Esophagus (tissue), 2 donors: ENCODE data around the gene ANKS1B. TPM values are rescaled to one million over a fixed set of nuclear protein-coding genes. Genes with fewer than 3 reads are reported as not detected.

Experiments used
- H3K27ac ChIP-seq, 2 donors: one replicate each; pipeline ENCODE4 v1.5.1; 2013; ENCODE audit warnings: low read depth in 2 of 2, mild to moderate bottlenecking in 2 of 2, inconsistent platforms in 1 of 2, low read length in 1 of 2, moderate library complexity in 1 of 2
- H3K27me3 ChIP-seq, 2 donors: one replicate each; pipeline ENCODE4 v1.6.1; 2013; ENCODE audit warnings: low read length in 2 of 2, control low read depth in 1 of 2, mild to moderate bottlenecking in 1 of 2; ENCODE audit not compliant: insufficient read depth in 2 of 2, control insufficient read depth in 1 of 2
- H3K36me3 ChIP-seq, 2 donors: one replicate each; pipeline ENCODE4 v1.6.1; 2013; ENCODE audit warnings: low read length in 1 of 2; ENCODE audit not compliant: control insufficient read depth in 2 of 2, insufficient read depth in 2 of 2
- H3K4me1 ChIP-seq, 2 donors: one replicate each; pipeline ENCODE4 v1.6.1; 2013; ENCODE audit warnings: low read length in 1 of 2; ENCODE audit not compliant: control insufficient read depth in 2 of 2, insufficient read depth in 2 of 2
- H3K4me3 ChIP-seq, 2 donors: one replicate each; pipeline ENCODE4 v1.5.1; 2013; ENCODE audit warnings: low read length in 2 of 2, mild to moderate bottlenecking in 2 of 2, low read depth in 1 of 2, moderate library complexity in 1 of 2
- H3K9me3 ChIP-seq, 2 donors: one replicate each; pipeline ENCODE4 v1.6.1; 2013; ENCODE audit warnings: mild to moderate bottlenecking in 2 of 2, low read depth in 1 of 2, low read length in 1 of 2, moderate library complexity in 1 of 2; ENCODE audit not compliant: control insufficient read depth in 2 of 2, insufficient read depth in 1 of 2
- WGBS, 2 donors: extraction: QIAGEN DNeasy Blood & Tissue Kit; methylation state at CpG; one replicate each; pipeline ENCODE4 v1.1.7; 2013; 5-methylcytosine and 5-hydroxymethylcytosine counted together
- polyA plus RNA-seq, 2 donors: library from polyadenylated mRNA; stranded (reverse); fragments of 200-250 nt; gene quantifications; one replicate each; pipeline ENCODE4 v1.2.3, GENCODE V29; 2013
- donor health status: healthy with polysubstance abuse.
- donor health status: Bipolar disorder and iron deficiency.

Gene ANKS1B
- polyA plus RNA-seq, 2 donors, result 0.85 to 1.0 TPM

DNA sequence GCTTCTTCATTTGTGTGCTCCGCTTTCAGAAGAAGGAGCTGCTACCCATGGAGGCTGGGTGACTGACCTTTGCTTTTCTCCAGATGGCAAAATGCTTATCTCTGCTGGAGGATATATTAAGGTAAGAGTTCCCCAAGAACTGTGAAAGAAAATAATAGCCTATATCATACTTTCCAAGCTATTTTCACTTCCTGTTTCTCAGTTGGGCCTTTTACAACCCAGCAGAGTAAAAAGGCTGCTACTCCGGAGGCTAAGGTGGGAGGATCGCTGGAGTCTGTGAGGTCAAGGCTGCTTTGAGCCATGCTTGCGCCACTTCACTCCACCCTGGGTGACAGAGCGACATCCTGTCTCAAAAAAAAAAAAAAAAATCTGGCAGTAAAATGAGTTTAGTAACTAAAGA lies 1257.5 kb downstream of the ANKS1B start:
- H3K36me3 ChIP-seq, result peaks cover 6 to 12% of the 10 kb centered on the region in 2 donors
- H3K9me3 ChIP-seq, result no peaks in the 10 kb centered on the region
- no peak overlapping the region for H3K27ac ChIP-seq
- H3K4me1 ChIP-seq, result peaks cover 0 to 2% of the 10 kb centered on the region in 2 donors
- WGBS, 2 donors, result 94 to 95% methylated on average over 5 of the region's 5 CpGs
- H3K4me3 ChIP-seq, result no peak overlapping the region
- H3K27me3 ChIP-seq, result no peaks in the 10 kb centered on the region

DNA sequence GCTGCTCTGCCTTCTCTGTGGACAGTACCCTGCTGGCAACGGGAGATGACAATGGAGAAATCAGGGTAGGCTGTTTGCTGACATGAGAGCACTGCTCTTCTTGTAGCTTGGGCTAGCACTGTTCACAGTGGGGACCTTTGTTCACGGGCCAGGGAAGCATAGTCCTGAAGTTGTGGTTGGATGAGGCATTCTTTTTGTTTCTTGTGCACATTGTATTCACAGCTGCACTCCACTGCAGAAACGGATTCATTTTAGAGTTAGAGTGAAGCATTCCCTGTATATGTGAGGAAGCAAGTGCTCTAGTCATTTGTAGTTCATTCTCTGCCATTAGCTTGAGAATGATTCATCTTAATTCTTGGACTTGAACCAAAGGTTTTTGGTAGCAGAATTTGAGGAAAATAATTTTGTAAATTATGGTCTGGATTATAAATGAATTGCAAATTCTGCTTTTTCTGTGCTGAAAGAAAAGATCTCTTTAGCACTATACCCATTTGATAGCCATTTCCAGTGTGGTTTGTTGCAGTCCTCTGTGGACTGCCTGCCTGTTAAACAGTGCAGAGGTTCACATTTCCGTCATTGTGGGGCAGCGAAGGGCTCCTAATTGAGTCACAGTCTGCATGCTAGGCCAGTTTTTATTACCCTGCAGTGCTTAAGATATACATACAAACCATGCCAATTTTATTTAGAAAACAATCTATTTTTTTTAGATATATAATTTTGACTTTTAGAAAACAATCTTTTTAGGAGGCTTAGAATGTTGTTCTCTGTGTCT lies 1259.1 kb downstream of the ANKS1B start:
- H3K9me3 ChIP-seq, result no peaks in the 10 kb centered on the region
- peaks cover 0 to 2% of the 10 kb centered on the region in 2 donors for H3K4me1 ChIP-seq
- 55 to 65% methylated on average over 5 of the region's 5 CpGs for WGBS, 2 donors
- H3K4me3 ChIP-seq, result no peak overlapping the region
- no peaks in the 10 kb centered on the region for H3K27me3 ChIP-seq
- H3K27ac ChIP-seq, result no peak overlapping the region
- peaks cover 6 to 10% of the 10 kb centered on the region in 2 donors for H3K36me3 ChIP-seq

DNA sequence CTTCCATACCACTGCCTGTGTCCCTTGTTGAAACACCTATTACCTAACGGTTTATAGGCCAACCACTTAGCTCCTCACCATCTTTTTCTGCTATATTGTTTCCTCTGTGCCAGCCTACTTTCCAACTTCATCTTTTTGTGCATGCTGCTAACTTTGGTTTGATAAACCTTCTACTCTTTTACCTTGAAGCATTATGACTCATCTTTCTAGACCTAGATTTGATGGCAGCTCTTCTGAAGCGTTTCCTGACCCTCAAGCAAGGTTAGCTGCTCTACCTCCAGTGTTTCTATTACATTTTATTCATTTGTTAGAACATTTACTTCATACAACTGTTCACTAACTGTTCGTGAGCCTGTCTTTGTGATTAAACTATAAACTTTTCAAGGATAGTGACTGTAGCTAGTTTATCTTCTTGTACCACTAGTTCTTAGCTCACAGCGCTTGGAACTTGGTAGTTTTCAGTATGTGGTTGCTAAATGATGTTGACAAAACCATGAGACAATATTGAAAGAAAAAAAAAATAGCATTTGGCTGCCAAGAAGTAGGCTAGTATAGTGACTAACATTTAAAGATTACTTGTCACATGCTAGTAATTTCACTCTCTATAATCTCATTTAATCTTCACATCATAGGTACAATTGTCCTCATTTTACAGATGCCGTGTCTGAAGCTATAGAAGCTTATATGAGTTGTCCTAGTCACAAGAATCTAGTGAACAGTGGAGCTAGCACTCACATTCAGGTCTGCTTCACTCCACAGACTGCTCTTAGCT lies 1260.2 kb downstream of the ANKS1B start:
- Histone ChIP-seq H3K4me1 (peaks cover 0 to 2% of the 10 kb centered on the region in 2 donors), H3K27me3 (no peaks in the 10 kb centered on the region), H3K4me3 (no peak overlapping the region), H3K27ac (no peak overlapping the region), H3K36me3 (peaks cover 6 to 10% of the 10 kb centered on the region in 2 donors), H3K9me3 (no peaks in the 10 kb centered on the region)
- WGBS, 2 donors, result 72% methylated on average over 5 of the region's 5 CpGs

DNA sequence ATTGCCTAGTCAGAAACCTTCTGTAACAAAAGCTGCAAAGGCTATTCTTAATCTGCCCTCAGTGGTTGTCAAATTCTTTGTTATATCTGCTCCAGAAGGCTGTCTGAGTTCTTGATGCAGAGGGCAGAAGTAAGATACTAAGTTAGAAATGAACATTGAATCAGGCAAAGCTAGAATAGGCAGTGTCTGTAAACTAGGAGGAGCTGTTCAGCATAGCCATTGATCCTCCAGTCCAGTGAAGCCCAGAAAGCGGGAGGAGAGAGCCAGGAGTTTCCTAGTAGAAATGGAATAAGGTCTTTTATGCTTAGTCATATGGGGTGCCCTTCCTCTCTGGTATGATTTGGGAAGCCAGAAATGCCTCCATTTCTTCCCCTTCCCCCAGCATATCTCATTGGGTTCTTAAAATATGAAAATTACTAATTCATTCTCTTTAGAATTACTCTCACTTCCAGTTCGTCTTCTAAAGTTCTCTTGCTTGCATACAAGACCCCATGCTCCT lies 1263.5 kb downstream of the ANKS1B start:
- no peaks in the 10 kb centered on the region for H3K27me3 ChIP-seq
- H3K9me3 ChIP-seq, result no peaks in the 10 kb centered on the region
- peaks cover 0 to 2% of the 10 kb centered on the region in 2 donors for H3K4me1 ChIP-seq
- no peak overlapping the region for H3K27ac ChIP-seq
- peaks cover 3 to 4% of the 10 kb centered on the region in 2 donors for H3K36me3 ChIP-seq
- no peak overlapping the region for H3K4me3 ChIP-seq
- WGBS, 2 donors, result 94 to 95% methylated on average over 2 of the region's 2 CpGs

DNA sequence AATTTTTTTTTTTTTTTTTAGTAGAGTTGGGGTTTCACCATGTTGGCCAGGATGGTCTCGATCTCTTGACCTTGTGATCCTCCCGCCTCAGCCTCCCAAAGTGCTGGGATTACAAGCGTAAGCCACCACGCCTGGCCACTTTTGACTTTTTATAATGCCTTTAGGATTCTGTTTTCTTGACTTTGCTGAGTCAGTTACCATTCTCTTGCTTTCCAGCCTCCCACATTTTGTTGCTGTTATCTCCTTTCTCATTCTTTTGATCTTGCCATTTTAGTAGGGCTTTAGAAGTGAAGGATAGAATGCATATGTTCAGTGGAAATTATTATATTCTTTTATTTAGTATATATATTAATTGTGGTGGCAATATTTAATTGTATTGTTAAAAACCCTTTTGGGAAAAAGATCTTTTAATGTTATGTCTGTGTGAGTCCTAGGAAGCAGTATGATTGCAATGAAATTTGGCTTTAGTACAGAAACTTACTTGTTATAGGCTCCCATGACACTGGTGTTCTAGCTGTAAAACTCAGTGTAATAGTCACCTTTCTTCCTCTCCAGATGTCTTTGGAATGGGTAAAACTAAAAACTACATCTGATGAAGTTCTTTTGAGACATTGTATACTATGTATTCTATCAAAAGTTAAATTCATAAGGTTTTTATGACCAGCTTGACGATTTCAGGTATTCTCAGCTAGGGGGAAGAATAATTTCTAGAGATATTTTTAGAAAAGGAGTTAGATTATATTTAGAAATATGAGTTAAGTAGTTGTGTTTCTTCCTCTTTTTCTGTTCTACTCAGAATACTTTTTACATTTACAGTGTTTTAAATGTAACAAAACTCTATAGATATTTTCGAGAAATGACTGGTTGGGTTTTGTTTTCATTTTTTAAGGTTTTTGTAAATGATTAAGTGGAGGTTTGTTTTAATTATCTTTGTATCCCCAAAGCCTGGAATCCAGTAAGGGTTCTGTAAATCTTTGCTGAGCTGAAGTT lies 1264.9 kb downstream of the ANKS1B start:
- Histone ChIP-seq H3K27ac (no peak overlapping the region), H3K27me3 (no peaks in the 10 kb centered on the region), H3K4me3 (no peak overlapping the region), H3K4me1 (no peaks in the 10 kb centered on the region), H3K36me3 (peaks cover 0 to 3% of the 10 kb centered on the region in 2 donors), H3K9me3 (no peaks in the 10 kb centered on the region)
- 93 to 95% methylated on average over 6 of the region's 6 CpGs for WGBS, 2 donors

DNA sequence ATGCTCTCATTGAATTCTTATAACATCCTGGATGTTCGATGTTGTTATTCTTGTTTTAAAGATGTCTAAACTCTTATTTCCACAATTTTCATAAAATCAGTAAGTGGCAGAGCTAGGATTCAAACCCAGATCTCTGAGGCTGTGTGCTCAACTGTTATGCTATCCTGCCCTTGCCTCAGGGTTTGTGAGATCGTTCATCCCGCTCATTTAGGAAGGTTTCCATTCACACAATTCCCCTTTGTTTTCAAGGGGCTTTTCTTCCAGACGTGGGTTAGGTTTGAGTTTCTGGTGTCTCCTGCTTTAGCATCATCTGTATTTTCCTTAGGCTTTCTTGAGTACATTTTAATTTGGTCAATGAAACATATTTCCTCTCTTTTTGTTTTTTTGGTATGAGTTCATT lies 1270.3 kb downstream of the ANKS1B start:
- no peaks in the 10 kb centered on the region for H3K27me3 ChIP-seq
- H3K4me3 ChIP-seq, result no peak overlapping the region
- H3K36me3 ChIP-seq, result peaks cover 2% of the 10 kb centered on the region in 2 donors
- H3K27ac ChIP-seq, result no peak overlapping the region
- no peaks in the 10 kb centered on the region for H3K9me3 ChIP-seq
- H3K4me1 ChIP-seq, result no peaks in the 10 kb centered on the region
- whole genome bisulfite sequencing, 2 donors, result 86 to 88% methylated on average over 4 of the region's 4 CpGs

DNA sequence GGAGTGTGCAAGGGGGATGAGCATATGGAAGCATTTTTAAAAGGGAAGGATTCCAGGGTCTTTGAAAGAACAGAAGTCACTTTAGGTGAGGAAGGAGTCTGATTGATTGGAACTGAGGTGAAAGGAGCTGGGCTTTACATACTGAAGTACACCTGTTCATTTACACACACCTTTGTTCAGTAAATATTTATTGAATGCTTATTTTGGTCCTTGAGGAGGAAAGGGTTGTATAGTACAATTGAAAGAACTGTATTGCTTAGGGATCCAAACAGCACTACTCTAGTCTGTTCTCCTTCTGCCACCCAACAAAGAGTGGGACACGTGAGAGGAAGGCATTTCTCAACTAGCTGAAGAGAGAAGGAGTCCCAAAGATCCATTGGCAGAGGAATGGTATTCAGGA lies 1275.7 kb downstream of the ANKS1B start:
- 86 to 95% methylated on average over 1 of the region's 1 CpG for WGBS, 2 donors
- Histone ChIP-seq H3K9me3 (no peaks in the 10 kb centered on the region), H3K36me3 (peaks cover 5 to 9% of the 10 kb centered on the region in 2 donors)

DNA sequence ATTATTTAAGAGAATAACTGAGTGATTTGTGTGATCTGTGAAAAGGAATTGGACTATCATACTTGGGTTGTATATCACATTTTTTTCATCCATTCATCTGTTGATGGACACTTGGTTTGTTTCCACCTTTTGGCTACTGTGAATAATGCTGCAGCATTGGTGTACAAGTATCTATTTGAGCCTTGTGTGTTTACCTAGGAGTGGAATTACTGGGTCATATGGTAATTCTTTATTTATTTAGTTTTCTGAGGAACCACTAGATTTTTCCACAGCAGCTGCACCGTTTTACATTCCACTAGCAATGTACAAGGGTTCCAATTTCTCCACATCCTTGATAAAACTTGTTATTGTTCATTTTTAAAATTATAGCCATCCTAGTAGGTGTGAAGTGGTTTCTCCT lies 1283.6 kb downstream of the ANKS1B start:
- H3K4me3 ChIP-seq, result no peak overlapping the region
- peaks cover 0 to 2% of the 10 kb centered on the region in 2 donors for H3K36me3 ChIP-seq
- WGBS, 2 donors, result 41 to 44% methylated on average over 1 of the region's 1 CpG
- H3K27ac ChIP-seq, result no peak overlapping the region
- no peaks in the 10 kb centered on the region for H3K4me1 ChIP-seq
- H3K9me3 ChIP-seq, result no peaks in the 10 kb centered on the region
- H3K27me3 ChIP-seq, result no peaks in the 10 kb centered on the region

More for the DNA sequence above, 1275.7 kb downstream of the ANKS1B start:
- Histone ChIP-seq H3K27me3 (no peaks in the 10 kb centered on the region), H3K4me1 (no peaks in the 10 kb centered on the region), H3K4me3 (no peak overlapping the region), H3K27ac (no peak overlapping the region)

DNA sequence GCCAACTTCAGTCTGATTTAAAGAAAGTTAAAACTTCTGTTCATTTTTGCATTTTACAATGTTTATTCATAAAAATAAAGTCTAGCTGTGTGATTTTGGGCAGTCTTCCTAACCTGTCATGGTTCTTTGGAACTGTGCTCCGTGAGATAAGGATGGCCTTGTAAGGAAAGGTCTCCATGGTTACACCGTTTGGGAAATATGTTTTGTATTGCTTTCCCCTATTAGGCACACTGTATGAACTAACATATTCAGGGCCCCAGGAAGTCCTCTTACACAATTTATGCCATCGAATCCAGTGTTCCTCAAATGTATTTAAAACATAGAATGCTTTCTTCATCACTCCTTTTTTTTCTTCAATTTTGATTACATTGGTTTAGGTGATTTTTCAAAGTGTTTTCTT lies 1285.2 kb downstream of the ANKS1B start:
- H3K4me3 ChIP-seq, result no peak overlapping the region
- H3K36me3 ChIP-seq, result peaks cover 0 to 4% of the 10 kb centered on the region in 2 donors
- WGBS, 2 donors, result 49 to 53% methylated on average over 3 of the region's 3 CpGs
- H3K27ac ChIP-seq, result no peak overlapping the region
- no peaks in the 10 kb centered on the region for H3K9me3 ChIP-seq
- no peaks in the 10 kb centered on the region for H3K27me3 ChIP-seq
- no peaks in the 10 kb centered on the region for H3K4me1 ChIP-seq
